ENCODE results near the gene CMIP. TPM values are rescaled to one million over a fixed set of nuclear protein-coding genes. Genes with fewer than 3 reads are reported as not detected.

CMIP gene
- total RNA-seq, 1 donor from 2014 or later: 46.6 TPM

- H3K4me1 Mint-ChIP-seq (ENCODE audit: unreplicated experiment): peaks cover 31% of the 10 kb centered on the region
- DNase-seq (ENCODE audit: extremely low spot score, unreplicated experiment): no peak
- no peak overlapping the region for H3K4me3 Mint-ChIP-seq
- H3K27ac Mint-ChIP-seq: no peak overlapping the region
- no peaks in the 10 kb centered on the region for H3K27me3 Mint-ChIP-seq
- TF ChIP-seq CTCF (conservative IDR thresholded peaks at IDR 0.05): no peak
- peaks cover 9% of the 10 kb centered on the region for H3K36me3 Mint-ChIP-seq
- H3K9me3 Mint-ChIP-seq: no peaks in the 10 kb centered on the region
Observed at GRCh38 chr16:81467815-81468214, 23.2 kb downstream of the CMIP start.

- H3K36me3 Mint-ChIP-seq: peaks cover 9% of the 10 kb centered on the region
- H3K27ac Mint-ChIP-seq: no peak overlapping the region
- H3K4me3 Mint-ChIP-seq: no peak overlapping the region
- peaks cover 37% of the 10 kb centered on the region for H3K4me1 Mint-ChIP-seq (ENCODE audit: unreplicated experiment)
- H3K9me3 Mint-ChIP-seq: no peaks in the 10 kb centered on the region
- no peak for TF ChIP-seq CTCF (conservative IDR thresholded peaks at IDR 0.05)
- no peak for DNase-seq (ENCODE audit: extremely low spot score, unreplicated experiment)
- no peaks in the 10 kb centered on the region for H3K27me3 Mint-ChIP-seq
Observed at GRCh38 chr16:81468269-81468902, 23.8 kb downstream of the CMIP start.

GRCh38 chr16:81469183-81469677 lies 24.6 kb downstream of the CMIP start:
- no peak for TF ChIP-seq CTCF (conservative IDR thresholded peaks at IDR 0.05)
- Mint-ChIP-seq H3K9me3 (no peaks in the 10 kb centered on the region), H3K27me3 (no peaks in the 10 kb centered on the region), H3K4me3 (no peak overlapping the region), H3K4me1 (ENCODE audit: unreplicated experiment) (peaks cover 40% of the 10 kb centered on the region), H3K27ac (no peak overlapping the region), H3K36me3 (peaks cover 9% of the 10 kb centered on the region)
- DNase-seq (ENCODE audit: extremely low spot score, unreplicated experiment): no peak

- Mint-ChIP-seq H3K4me1 (ENCODE audit: unreplicated experiment) (peaks cover 41% of the 10 kb centered on the region), H3K4me3 (no peak overlapping the region), H3K27ac (no peak overlapping the region), H3K9me3 (no peaks in the 10 kb centered on the region), H3K27me3 (no peaks in the 10 kb centered on the region), H3K36me3 (peaks cover 5% of the 10 kb centered on the region)
- no peak for DNase-seq (ENCODE audit: extremely low spot score, unreplicated experiment)
- TF ChIP-seq CTCF (conservative IDR thresholded peaks at IDR 0.05): no peak
Observed at GRCh38 chr16:81469710-81470535, 25.3 kb downstream of the CMIP start.

- DNase-seq (ENCODE audit: extremely low spot score, unreplicated experiment): no peak
- TF ChIP-seq CTCF (conservative IDR thresholded peaks at IDR 0.05): no peak
- Mint-ChIP-seq H3K27ac (no peak overlapping the region), H3K27me3 (no peaks in the 10 kb centered on the region), H3K36me3 (peaks cover 10% of the 10 kb centered on the region), H3K9me3 (no peaks in the 10 kb centered on the region), H3K4me1 (ENCODE audit: unreplicated experiment) (peaks cover 46% of the 10 kb centered on the region), H3K4me3 (no peak overlapping the region)
Observed at GRCh38 chr16:81470796-81471636, 26.4 kb downstream of the CMIP start.
